NCI-H510A (cell line): ENCODE measurements around the gene NACC1.

Experiments
- DNase-seq: peaks from one replicate; lab custom pipeline; 2025; lab: John Stamatoyannopoulos, UW

Gene NACC1

GRCh38 chr19:13087795-13088537 is 30.1 kb upstream of the NACC1 start:
- DNase-seq, result no peak

- no peak for DNase-seq
Observed at GRCh38 chr19:13089139-13089856, 28.8 kb upstream of the NACC1 start.

- no peak for DNase-seq
Observed at GRCh38 chr19:13089857-13090507, 28.1 kb upstream of the NACC1 start.

GRCh38 chr19:13090511-13091231 is 27.4 kb upstream of the NACC1 start:
- DNase-seq, result no peak

- DNase-seq, result no peak
Observed at GRCh38 chr19:13091400-13092157, 26.5 kb upstream of the NACC1 start.

GRCh38 chr19:13092158-13092543 is 25.9 kb upstream of the NACC1 start:
- no peak for DNase-seq

GRCh38 chr19:13092606-13093235 is 25.3 kb upstream of the NACC1 start:
- no peak for DNase-seq

GRCh38 chr19:13093407-13094105 is 24.5 kb upstream of the NACC1 start:
- no peak for DNase-seq

GRCh38 chr19:13094106-13094504 is 24.0 kb upstream of the NACC1 start:
- DNase-seq, result no peak

- no peak for DNase-seq
Observed at GRCh38 chr19:13094771-13095392, 23.2 kb upstream of the NACC1 start.

GRCh38 chr19:13095393-13095784 is 22.7 kb upstream of the NACC1 start:
- DNase-seq, result peak; percentile 69

GRCh38 chr19:13095934-13096927 is 21.8 kb upstream of the NACC1 start:
- DNase-seq, result peak; percentile 45

GRCh38 chr19:13097033-13097462 is 21.0 kb upstream of the NACC1 start:
- no peak for DNase-seq

GRCh38 chr19:13097463-13098258 is 20.4 kb upstream of the NACC1 start:
- no peak for DNase-seq

GRCh38 chr19:13098277-13099072 is 19.6 kb upstream of the NACC1 start:
- no peak for DNase-seq

- DNase-seq, result peak; percentile 54
Observed at GRCh38 chr19:13099073-13099999, 18.7 kb upstream of the NACC1 start.
